Measurements from ENCODE around the gene OBP2A. TPM values are rescaled to one million over a fixed set of nuclear protein-coding genes. Genes with fewer than 3 reads are reported as not detected.

Gene OBP2A
- total RNA-seq, 1 experiment from 2014 or later, result not detected

DNA sequence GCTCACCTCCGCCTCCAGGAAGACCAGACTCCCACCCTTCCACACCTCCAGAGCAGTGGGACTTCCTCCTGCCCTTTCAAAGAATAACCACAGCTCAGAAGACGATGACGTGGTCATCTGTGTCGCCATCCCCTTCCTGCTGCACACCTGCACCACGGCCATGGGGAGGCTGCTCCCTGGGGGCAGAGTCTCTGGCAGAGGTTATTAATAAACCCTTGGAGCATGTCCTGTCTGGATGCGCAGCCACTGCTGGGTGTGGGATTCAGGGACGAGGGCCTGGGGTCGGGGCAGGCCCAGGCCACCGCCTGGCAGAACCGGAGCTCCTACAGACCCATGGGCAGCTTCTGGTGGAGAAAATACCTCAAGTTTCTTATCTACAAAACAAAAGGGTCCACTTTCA lies 20.6 kb downstream of the OBP2A start:
- H3K27me3 ChIP-seq (ENCODE audit: insufficient read depth, low read length), result peaks cover 20% of the 10 kb centered on the region
- H3K4me1 ChIP-seq (ENCODE audit: control insufficient read depth in 1 of 2, insufficient read depth in 2 of 2, low read length in 2 of 2), result no peaks in the 10 kb centered on the region
- TF ChIP-seq RAD21 (IDR thresholded peaks at IDR 0.05; ENCODE audit: low read depth) (no peak), POLR2AphosphoS5 (IDR thresholded peaks at IDR 0.05; ENCODE audit: low read depth, low read length) (no peak), CEBPB (IDR thresholded peaks at IDR 0.05; ENCODE audit: low read depth) (no peak), EZH2phosphoT487 (IDR thresholded peaks at IDR 0.05; ENCODE audit: borderline replicate concordance) (no peak), TCF7L2 (IDR thresholded peaks at IDR 0.05; ENCODE audit: borderline replicate concordance, extremely low read depth, insufficient read depth, insufficient read length) (no peak), POLR2A (IDR thresholded peaks at IDR 0.05; ENCODE audit: borderline replicate concordance, extremely low read depth, insufficient read depth, insufficient read length) (no peak), EGR1 (IDR thresholded peaks at IDR 0.05; ENCODE audit: low read depth) (no peak), FOSL1 (IDR thresholded peaks at IDR 0.05; ENCODE audit: low read depth) (no peak), ZNF274 (IDR thresholded peaks at IDR 0.05; ENCODE audit: low read depth, low read length) (no peak), JUND (IDR thresholded peaks at IDR 0.05) (no peak), EZH2 (IDR thresholded peaks at IDR 0.05) (no peak), YY1 (IDR thresholded peaks at IDR 0.05; ENCODE audit: extremely low read depth, insufficient replicate concordance, low read depth, low read length) (no peak), ZFX (IDR thresholded peaks at IDR 0.05) (no peak), ELF1 (IDR thresholded peaks at IDR 0.05; ENCODE audit: borderline replicate concordance, low read depth) (no peak)
- TF ChIP-seq, protein P1, sequence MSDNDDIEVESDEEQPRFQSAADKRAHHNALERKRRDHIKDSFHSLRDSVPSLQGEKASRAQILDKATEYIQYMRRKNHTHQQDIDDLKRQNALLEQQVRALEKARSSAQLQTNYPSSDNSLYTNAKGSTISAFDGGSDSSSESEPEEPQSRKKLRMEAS (IDR thresholded peaks at IDR 0.05), result no peak
- no TSS peak for BruUV-seq (replicated peaks)
- H3K27ac ChIP-seq (ENCODE audit: low read depth, low read length), result no peak overlapping the region
- no peak for DNase-seq (ENCODE audit: low read depth, low spot score)
- no peak overlapping the region for H3K4me3 ChIP-seq (replicated peaks in 1 of 2; ENCODE audit: low read depth in 1 of 2, low read length in 2 of 2)
- H3K79me2 ChIP-seq (ENCODE audit: insufficient read depth, low read length), result no peaks in the 10 kb centered on the region
- no peak overlapping the region for H3K9ac ChIP-seq (ENCODE audit: low read length)
- ATAC-seq, result no peak
- H3K9me2 ChIP-seq (ENCODE audit: insufficient read depth), result no peaks in the 10 kb centered on the region
- H3K36me3 ChIP-seq (ENCODE audit: control insufficient read depth in 1 of 2, insufficient read depth in 2 of 2, low read length in 2 of 2), result no peaks in the 10 kb centered on the region
- H3K9me3 ChIP-seq (ENCODE audit: control insufficient read depth in 1 of 2, insufficient read depth in 1 of 2, low read depth in 1 of 2, low read length in 2 of 2), result peaks cover 7% of the 10 kb centered on the region in 2 experiments; a peak in 2 of 4 replicates
- ChIA-PET RAD21 (ENCODE audit: low non-redundant PET in 1 of 2, low total read pairs in 2 of 2, uncharacterized antibody in 2 of 2, unreplicated experiment in 2 of 2) (no interaction called here), POLR2A (no interaction called here), CTCF (no interaction called here)
- no peaks in the 10 kb centered on the region for H4K20me1 ChIP-seq (ENCODE audit: insufficient read depth)
- H2AFZ ChIP-seq (ENCODE audit: low read depth, low read length, poor library complexity, severe bottlenecking), result no peak overlapping the region
- no peak overlapping the region for H3K4me2 ChIP-seq (ENCODE audit: low read length)
- intact Hi-C loops (cut with micrococcal nuclease), result no loop called here
